ENCODE measurements around the gene PTPRN2.
"Not testable (repeated sequence)": the region's sequence is repeated elsewhere in the genome, so short reads cannot be mapped to it uniquely, and the experiment has no call there.

Gene PTPRN2

GRCh38 chr7:158422887-158423560 is 164.6 kb downstream of the PTPRN2 start:
- TF ChIP-seq ZNF384 (IDR thresholded peaks at IDR 0.05) (no peak), FOXM1 (IDR thresholded peaks at IDR 0.05; ENCODE audit: borderline replicate concordance) (no peak)
- POLR2A ChIA-PET = no interaction called here
- CTCF ChIA-PET = interaction anchor here (0.5 kb wide), 1 partner anchor 14 kb away, joined by 5 read pairs; no protein-coding TSS in a partner anchor
- DNase-seq (ENCODE audit: extremely low spot score) = no peak

- ChIA-PET POLR2A (no interaction called here), CTCF (no interaction called here)
- TF ChIP-seq FOXM1 (IDR thresholded peaks at IDR 0.05; ENCODE audit: borderline replicate concordance) = no peak
- no peak for TF ChIP-seq BHLHE40 (IDR thresholded peaks at IDR 0.05; ENCODE audit: borderline replicate concordance)
- TF ChIP-seq FOXK2 (IDR thresholded peaks at IDR 0.05) = no peak
- TF ChIP-seq SUZ12 (IDR thresholded peaks at IDR 0.05) = no peak
- no peak for TF ChIP-seq ARNT (IDR thresholded peaks at IDR 0.05)
- TF ChIP-seq L3MBTL2 (conservative IDR thresholded peaks at IDR 0.05) = no peak
- no peak for TF ChIP-seq PKNOX1 (IDR thresholded peaks at IDR 0.05)
- no peak for TF ChIP-seq TARDBP (IDR thresholded peaks at IDR 0.05)
- TF ChIP-seq NFRKB (IDR thresholded peaks at IDR 0.05) = no peak
- no peak for TF ChIP-seq HDGF (IDR thresholded peaks at IDR 0.05; ENCODE audit: borderline replicate concordance)
- no peak for TF ChIP-seq ZNF384 (IDR thresholded peaks at IDR 0.05)
- TF ChIP-seq SP1 (IDR thresholded peaks at IDR 0.05) = no peak
- TF ChIP-seq LEF1 (IDR thresholded peaks at IDR 0.05; ENCODE audit: borderline replicate concordance) = no peak
- TF ChIP-seq FOXA1 (IDR thresholded peaks at IDR 0.05) = no peak
- TF ChIP-seq ELF4 (IDR thresholded peaks at IDR 0.05) = no peak
- no peak for DNase-seq (ENCODE audit: extremely low spot score)
Observed at GRCh38 chr7:158422196-158422886, 165.3 kb downstream of the PTPRN2 start.

- TF ChIP-seq CTBP1 (IDR thresholded peaks at IDR 0.05; ENCODE audit: borderline replicate concordance) (no peak), L3MBTL2 (conservative IDR thresholded peaks at IDR 0.05) (no peak), LEF1 (IDR thresholded peaks at IDR 0.05; ENCODE audit: borderline replicate concordance) (no peak), TARDBP (IDR thresholded peaks at IDR 0.05) (no peak), FOXA1 (IDR thresholded peaks at IDR 0.05) (no peak), ARNT (IDR thresholded peaks at IDR 0.05) (no peak), FOXK2 (IDR thresholded peaks at IDR 0.05) (no peak), FOXM1 (IDR thresholded peaks at IDR 0.05; ENCODE audit: borderline replicate concordance) (no peak), PKNOX1 (IDR thresholded peaks at IDR 0.05) (no peak), ELF4 (IDR thresholded peaks at IDR 0.05) (no peak), HDGF (IDR thresholded peaks at IDR 0.05; ENCODE audit: borderline replicate concordance) (no peak)
- CTCF ChIA-PET = no interaction called here
- POLR2A ChIA-PET = no interaction called here
- DNase-seq (ENCODE audit: extremely low spot score) = no peak
Observed at GRCh38 chr7:158421361-158421760, 166.3 kb downstream of the PTPRN2 start.

- TF ChIP-seq ZNF384 (IDR thresholded peaks at IDR 0.05) = no peak
- no peak for TF ChIP-seq BHLHE40 (IDR thresholded peaks at IDR 0.05; ENCODE audit: borderline replicate concordance)
- no peak for TF ChIP-seq ELF4 (IDR thresholded peaks at IDR 0.05)
- TF ChIP-seq FOXM1 (IDR thresholded peaks at IDR 0.05; ENCODE audit: borderline replicate concordance) = no peak
- TF ChIP-seq NFRKB (IDR thresholded peaks at IDR 0.05) = no peak
- no peak for TF ChIP-seq CTBP1 (IDR thresholded peaks at IDR 0.05; ENCODE audit: borderline replicate concordance)
- no peak for TF ChIP-seq SUZ12 (IDR thresholded peaks at IDR 0.05)
- TF ChIP-seq FOXK2 (IDR thresholded peaks at IDR 0.05) = no peak
- TF ChIP-seq LEF1 (IDR thresholded peaks at IDR 0.05; ENCODE audit: borderline replicate concordance) = no peak
- no peak for TF ChIP-seq L3MBTL2 (conservative IDR thresholded peaks at IDR 0.05)
- TF ChIP-seq ARNT (IDR thresholded peaks at IDR 0.05) = no peak
- TF ChIP-seq SP1 (IDR thresholded peaks at IDR 0.05) = no peak
- no peak for TF ChIP-seq PKNOX1 (IDR thresholded peaks at IDR 0.05)
- no peak for TF ChIP-seq HDGF (IDR thresholded peaks at IDR 0.05; ENCODE audit: borderline replicate concordance)
- no peak for TF ChIP-seq TARDBP (IDR thresholded peaks at IDR 0.05)
- no peak for TF ChIP-seq FOXA1 (IDR thresholded peaks at IDR 0.05)
- POLR2A ChIA-PET = no interaction called here
- no peak for DNase-seq (ENCODE audit: extremely low spot score)
- CTCF ChIA-PET = no interaction called here
Observed at GRCh38 chr7:158420591-158421340, 166.9 kb downstream of the PTPRN2 start.

GRCh38 chr7:158419238-158419785 is 168.3 kb downstream of the PTPRN2 start:
- CTCF ChIA-PET = no interaction called here
- TF ChIP-seq ZNF384 (IDR thresholded peaks at IDR 0.05) (no peak), ELF4 (IDR thresholded peaks at IDR 0.05) (no peak), FOXK2 (IDR thresholded peaks at IDR 0.05) (no peak), FOXA1 (IDR thresholded peaks at IDR 0.05) (no peak), PKNOX1 (IDR thresholded peaks at IDR 0.05) (no peak), NFRKB (IDR thresholded peaks at IDR 0.05) (no peak), L3MBTL2 (conservative IDR thresholded peaks at IDR 0.05) (no peak), ARNT (IDR thresholded peaks at IDR 0.05) (no peak), SUZ12 (IDR thresholded peaks at IDR 0.05) (no peak), HDGF (IDR thresholded peaks at IDR 0.05; ENCODE audit: borderline replicate concordance) (no peak), CTBP1 (IDR thresholded peaks at IDR 0.05; ENCODE audit: borderline replicate concordance) (no peak), LEF1 (IDR thresholded peaks at IDR 0.05; ENCODE audit: borderline replicate concordance) (no peak), FOXM1 (IDR thresholded peaks at IDR 0.05; ENCODE audit: borderline replicate concordance) (no peak)
- no peak for DNase-seq (ENCODE audit: extremely low spot score)
- POLR2A ChIA-PET = no interaction called here

- CTCF ChIA-PET; DNase-seq (ENCODE audit: extremely low spot score): not testable (repeated sequence)
- POLR2A ChIA-PET = interaction anchor here (1.4 kb wide), 1 partner anchor 14 kb away, joined by 4 read pairs; no protein-coding TSS in a partner anchor
Observed at GRCh38 chr7:158418395-158418794, 169.2 kb downstream of the PTPRN2 start.
